ENCODE data around the gene NFATC2IP. TPM values are rescaled to one million over a fixed set of nuclear protein-coding genes. Genes with fewer than 3 reads are reported as not detected.

Gene NFATC2IP
- total RNA-seq, 5 donors from 2014 or later (not counting 1 experiment from before 2014, with no cell fraction given), result 78.5 to 111 (median 100) TPM

DNA sequence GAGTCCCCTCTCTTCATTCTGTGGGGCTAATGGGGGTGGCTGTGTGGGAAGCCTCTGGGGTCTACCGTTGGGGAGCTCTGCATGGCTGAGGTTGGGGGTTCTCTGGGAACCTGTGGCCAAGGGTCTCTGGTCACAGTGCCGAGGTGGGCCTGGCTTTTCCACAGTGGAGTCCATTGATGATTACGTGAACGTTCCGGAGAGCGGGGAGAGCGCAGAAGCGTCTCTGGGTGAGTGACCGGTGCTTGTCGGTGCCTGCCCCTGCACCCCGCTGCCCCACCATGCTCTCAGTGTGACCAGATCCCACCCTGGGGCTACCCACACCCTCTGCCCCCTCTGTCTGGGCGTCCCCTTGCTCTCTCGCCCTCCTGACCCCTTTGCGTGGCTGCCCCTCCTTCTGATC lies 38.6 kb downstream of the NFATC2IP start:
- Histone ChIP-seq H3K36me3 (ENCODE audit: control insufficient read depth in 2 of 2, extremely low read depth in 1 of 2, insufficient read depth in 1 of 2, low read length in 1 of 2) (peaks cover 8 to 49% of the 10 kb centered on the region in 2 donors), H3K4me1 (ENCODE audit: control insufficient read depth in 1 of 2, extremely low read depth in 1 of 2, insufficient read depth in 2 of 2, low read length in 2 of 2) (peaks cover 22 to 67% of the 10 kb centered on the region in 2 experiments), H3K9me3 (no peaks in the 10 kb centered on the region), H3K27ac (ENCODE audit: low read length) (peak overlapping the region; percentile 72), H3K27me3 (replicated peaks in 1 of 2; ENCODE audit: control insufficient read depth in 2 of 2, extremely low read depth in 1 of 2, insufficient read depth in 2 of 2, low read length in 1 of 2) (no peaks in the 10 kb centered on the region), H3K4me3 (ENCODE audit: control insufficient read depth in 1 of 2, extremely low read depth in 1 of 2, low read length in 1 of 2) (peak overlapping the region; percentile 14 to 35)
- H3K36me3 Mint-ChIP-seq, result peaks cover 36% of the 10 kb centered on the region
- H3K27me3 Mint-ChIP-seq, result no peaks in the 10 kb centered on the region
- ATAC-seq (replicated peaks in 1 of 4) (no peak), DNase-seq (no peak)
- POLR2A ChIA-PET, result no interaction called here
- H3K9me3 Mint-ChIP-seq, result peaks cover 0 to 6% (median 5%) of the 10 kb centered on the region in 3 donors
- peak overlapping the region; percentile 94 to 98 for H3K27ac Mint-ChIP-seq
- H3K4me1 Mint-ChIP-seq, result peaks cover 52 to 66% (median 59%) of the 10 kb centered on the region in 3 donors
- CTCF ChIA-PET, result no interaction called here
- 71% methylated on average over 9 of the region's 14 CpGs for WGBS (ENCODE audit: insufficient coverage)
- H3K4me3 Mint-ChIP-seq, result peak overlapping the region; percentile 60 to 99 (median 95)

DNA sequence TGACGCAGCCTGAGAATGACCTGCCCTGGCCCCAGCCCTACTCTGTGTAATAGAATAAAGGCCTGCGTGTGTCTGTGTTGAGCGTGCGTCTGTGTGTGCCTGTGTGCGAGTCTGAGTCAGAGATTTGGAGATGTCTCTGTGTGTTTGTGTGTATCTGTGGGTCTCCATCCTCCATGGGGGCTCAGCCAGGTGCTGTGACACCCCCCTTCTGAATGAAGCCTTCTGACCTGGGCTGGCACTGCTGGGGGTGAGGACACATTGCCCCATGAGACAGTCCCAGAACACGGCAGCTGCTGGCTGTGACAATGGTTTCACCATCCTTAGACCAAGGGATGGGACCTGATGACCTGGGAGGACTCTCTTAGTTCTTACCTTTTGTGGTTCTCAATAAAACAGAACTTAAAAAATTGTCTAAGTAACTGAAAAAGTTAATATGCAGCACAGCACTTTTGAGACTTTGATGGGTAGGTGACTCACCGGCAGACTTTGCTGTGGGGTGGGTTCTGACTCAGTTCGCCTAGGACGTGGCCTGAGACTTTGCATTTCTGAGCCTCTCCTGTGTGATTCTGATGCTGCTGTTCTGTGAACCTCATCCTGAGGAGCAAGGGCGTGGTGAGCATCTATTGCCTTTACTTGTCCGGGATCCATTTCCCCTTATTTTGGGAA lies 39.8 kb downstream of the NFATC2IP start:
- peak overlapping the region; percentile 78 to 99 (median 95) for H3K4me3 Mint-ChIP-seq
- H3K4me1 Mint-ChIP-seq, result peaks cover 53 to 62% (median 62%) of the 10 kb centered on the region in 3 donors
- WGBS (ENCODE audit: insufficient coverage), result 29% methylated on average over 9 of the region's 11 CpGs

DNA sequence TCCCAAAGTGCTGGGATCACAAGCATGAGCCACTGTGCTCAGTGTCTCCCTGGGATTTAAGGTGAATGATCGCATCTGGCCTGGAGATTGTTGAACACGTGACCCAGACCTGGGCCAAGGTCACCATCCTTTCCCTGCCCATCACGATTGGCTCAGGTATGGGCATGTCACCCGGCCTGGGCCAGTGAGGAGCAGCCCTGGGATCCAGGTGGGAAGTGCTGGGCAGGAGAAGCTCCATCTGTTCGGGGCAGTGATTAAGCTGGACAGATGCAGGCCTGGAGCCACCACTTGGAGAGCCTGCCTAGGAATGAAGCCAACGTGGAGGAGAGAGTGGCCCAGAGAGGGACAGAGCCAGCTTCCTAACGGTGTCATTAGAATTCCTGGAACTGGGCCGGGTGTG lies 41.0 kb downstream of the NFATC2IP start:
- ATAC-seq (replicated peaks in 1 of 4) (no peak), DNase-seq (no peak)
- Histone ChIP-seq H3K4me1 (ENCODE audit: control insufficient read depth in 1 of 2, extremely low read depth in 1 of 2, insufficient read depth in 2 of 2, low read length in 2 of 2) (peaks cover 19 to 63% of the 10 kb centered on the region in 2 experiments), H3K36me3 (ENCODE audit: control insufficient read depth in 2 of 2, extremely low read depth in 1 of 2, insufficient read depth in 1 of 2, low read length in 1 of 2) (peaks cover 8 to 45% of the 10 kb centered on the region in 2 donors), H3K27ac (ENCODE audit: low read length) (no peak overlapping the region), H3K27me3 (replicated peaks in 1 of 2; ENCODE audit: control insufficient read depth in 2 of 2, extremely low read depth in 1 of 2, insufficient read depth in 2 of 2, low read length in 1 of 2) (no peaks in the 10 kb centered on the region), H3K9me3 (no peaks in the 10 kb centered on the region), H3K4me3 (ENCODE audit: control insufficient read depth in 1 of 2, extremely low read depth in 1 of 2, low read length in 1 of 2) (no peak overlapping the region)
- CTCF ChIA-PET, result no interaction called here
- Mint-ChIP-seq H3K27ac (peak overlapping the region; percentile 94 to 98), H3K4me1 (peaks cover 53 to 62% (median 58%) of the 10 kb centered on the region in 3 donors), H3K27me3 (no peaks in the 10 kb centered on the region), H3K4me3 (peak overlapping the region in 1 of 3 donors; percentile 99), H3K36me3 (peaks cover 33% of the 10 kb centered on the region), H3K9me3 (peaks cover 0 to 6% (median 5%) of the 10 kb centered on the region in 3 donors)
- POLR2A ChIA-PET, result no interaction called here
- 80% methylated on average over 8 of the region's 8 CpGs for WGBS (ENCODE audit: insufficient coverage)

More for the DNA sequence above, 39.8 kb downstream of the NFATC2IP start:
- ChIA-PET CTCF (interaction anchor here in 1 of 2 donors (0.6 kb wide), 1 partner anchor 60 kb away, joined by 5 read pairs; no protein-coding TSS in a partner anchor), POLR2A (no interaction called here)
- Mint-ChIP-seq H3K27ac (peak overlapping the region; percentile 94 to 98), H3K9me3 (peaks cover 0 to 6% (median 5%) of the 10 kb centered on the region in 3 donors), H3K27me3 (no peaks in the 10 kb centered on the region), H3K36me3 (peaks cover 36% of the 10 kb centered on the region)
- DNase-seq (peak in 6 of 35 experiments; percentile 25 to 72 (median 56)), ATAC-seq (replicated peaks in 1 of 4) (peak; percentile 27 to 72 (median 71))
- Histone ChIP-seq H3K4me3 (ENCODE audit: control insufficient read depth in 1 of 2, extremely low read depth in 1 of 2, low read length in 1 of 2) (peak overlapping the region in 1 of 2 donors; percentile 14), H3K9me3 (no peaks in the 10 kb centered on the region), H3K4me1 (ENCODE audit: control insufficient read depth in 1 of 2, extremely low read depth in 1 of 2, insufficient read depth in 2 of 2, low read length in 2 of 2) (peaks cover 19 to 69% of the 10 kb centered on the region in 2 experiments), H3K27ac (ENCODE audit: low read length) (peak overlapping the region; percentile 72), H3K27me3 (replicated peaks in 1 of 2; ENCODE audit: control insufficient read depth in 2 of 2, extremely low read depth in 1 of 2, insufficient read depth in 2 of 2, low read length in 1 of 2) (no peaks in the 10 kb centered on the region), H3K36me3 (ENCODE audit: control insufficient read depth in 2 of 2, extremely low read depth in 1 of 2, insufficient read depth in 1 of 2, low read length in 1 of 2) (peaks cover 8 to 49% of the 10 kb centered on the region in 2 donors)

DNA sequence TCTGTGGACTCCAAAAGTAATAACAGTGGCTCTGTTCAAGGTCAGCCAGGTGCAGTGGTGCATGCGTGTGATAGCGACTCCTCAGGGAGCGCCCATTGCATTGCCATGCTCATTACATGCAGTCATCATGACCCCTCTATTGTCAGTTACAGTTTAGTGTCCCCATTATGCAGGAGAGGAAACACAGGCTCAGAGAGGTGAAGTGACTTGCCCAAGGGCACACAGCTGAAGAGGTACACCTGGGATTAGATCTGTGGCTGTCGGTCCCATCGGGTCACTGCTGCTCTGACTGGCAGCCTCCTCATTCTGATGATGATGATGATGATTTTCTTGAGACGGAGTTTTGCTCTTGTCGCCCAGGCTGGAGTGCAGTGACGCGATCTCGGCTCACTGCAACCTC lies 41.8 kb downstream of the NFATC2IP start:
- no peak overlapping the region for H3K4me3 Mint-ChIP-seq
- ChIA-PET CTCF (no interaction called here), POLR2A (no interaction called here)
- ATAC-seq (replicated peaks in 1 of 4), result no peak
- H3K4me1 ChIP-seq (ENCODE audit: control insufficient read depth in 1 of 2, extremely low read depth in 1 of 2, insufficient read depth in 2 of 2, low read length in 2 of 2), result peaks cover 17 to 55% of the 10 kb centered on the region in 2 experiments
- H3K9me3 Mint-ChIP-seq, result peaks cover 0 to 1% (median 0%) of the 10 kb centered on the region in 3 donors
- H3K27me3 Mint-ChIP-seq, result no peaks in the 10 kb centered on the region
- H3K36me3 ChIP-seq (ENCODE audit: control insufficient read depth in 2 of 2, extremely low read depth in 1 of 2, insufficient read depth in 1 of 2, low read length in 1 of 2), result peaks cover 5 to 37% of the 10 kb centered on the region in 2 donors
- no peak overlapping the region for H3K27ac ChIP-seq (ENCODE audit: low read length)
- peaks cover 26% of the 10 kb centered on the region for H3K36me3 Mint-ChIP-seq
- 80% methylated on average over 5 of the region's 10 CpGs for WGBS (ENCODE audit: insufficient coverage)
- DNase-seq, result no peak
- H3K4me3 ChIP-seq (ENCODE audit: control insufficient read depth in 1 of 2, extremely low read depth in 1 of 2, low read length in 1 of 2), result no peak overlapping the region
- H3K27me3 ChIP-seq (replicated peaks in 1 of 2; ENCODE audit: control insufficient read depth in 2 of 2, extremely low read depth in 1 of 2, insufficient read depth in 2 of 2, low read length in 1 of 2), result no peaks in the 10 kb centered on the region
- peaks cover 45 to 58% (median 55%) of the 10 kb centered on the region in 3 donors for H3K4me1 Mint-ChIP-seq
- peak overlapping the region; percentile 73 to 94 for H3K27ac Mint-ChIP-seq
- no peaks in the 10 kb centered on the region for H3K9me3 ChIP-seq

DNA sequence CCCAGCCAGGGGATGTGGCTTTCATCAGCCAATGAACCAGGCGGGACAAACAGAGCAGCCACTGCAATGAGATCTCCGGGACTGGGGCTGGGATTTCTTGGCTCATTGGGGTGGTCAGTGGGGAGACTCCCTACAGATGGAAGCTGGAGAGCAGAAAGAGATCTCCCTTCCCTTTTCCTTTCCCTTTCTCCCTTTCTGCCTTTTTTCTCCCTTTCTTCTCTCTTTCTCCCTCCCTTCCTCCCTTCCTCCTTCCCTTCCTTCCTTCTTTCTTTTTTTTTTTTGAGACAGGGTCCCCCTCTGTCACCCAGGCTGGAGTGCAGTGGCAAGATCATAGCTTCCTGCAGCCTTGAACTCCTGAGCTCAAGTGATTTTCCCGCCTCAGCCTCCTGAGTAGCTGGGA lies 48.1 kb downstream of the NFATC2IP start:
- H3K4me1 Mint-ChIP-seq, result peaks cover 16 to 19% (median 19%) of the 10 kb centered on the region in 3 donors
- DNase-seq (no peak), ATAC-seq (replicated peaks in 1 of 4) (no peak)
- CTCF ChIA-PET, result interaction anchor here in 1 of 2 donors (0.6 to 0.7 kb wide), 3 partner anchors 9 to 347 kb away, joined by 3 to 7 read pairs (median 7); no protein-coding TSS in a partner anchor
- H3K9me3 ChIP-seq, result no peaks in the 10 kb centered on the region
- no peaks in the 10 kb centered on the region for H3K36me3 Mint-ChIP-seq
- H3K27me3 ChIP-seq (replicated peaks in 1 of 2; ENCODE audit: control insufficient read depth in 2 of 2, extremely low read depth in 1 of 2, insufficient read depth in 2 of 2, low read length in 1 of 2), result no peaks in the 10 kb centered on the region
- no peak overlapping the region for H3K27ac ChIP-seq (ENCODE audit: low read length)
- no peaks in the 10 kb centered on the region for H3K36me3 ChIP-seq (ENCODE audit: control insufficient read depth in 2 of 2, extremely low read depth in 1 of 2, insufficient read depth in 1 of 2, low read length in 1 of 2)
- H3K27me3 Mint-ChIP-seq, result no peaks in the 10 kb centered on the region
- H3K9me3 Mint-ChIP-seq, result no peaks in the 10 kb centered on the region
- no CpG with 5 or more reads among the region's 3 CpGs for WGBS (ENCODE audit: insufficient coverage)
- H3K4me1 ChIP-seq (ENCODE audit: control insufficient read depth in 1 of 2, extremely low read depth in 1 of 2, insufficient read depth in 2 of 2, low read length in 2 of 2), result peaks cover 2 to 14% of the 10 kb centered on the region in 2 experiments
- H3K4me3 Mint-ChIP-seq, result no peak overlapping the region
- peak overlapping the region in 1 of 2 donors; percentile 34 for H3K27ac Mint-ChIP-seq
- H3K4me3 ChIP-seq (ENCODE audit: control insufficient read depth in 1 of 2, extremely low read depth in 1 of 2, low read length in 1 of 2), result no peak overlapping the region
- POLR2A ChIA-PET, result no interaction called here

DNA sequence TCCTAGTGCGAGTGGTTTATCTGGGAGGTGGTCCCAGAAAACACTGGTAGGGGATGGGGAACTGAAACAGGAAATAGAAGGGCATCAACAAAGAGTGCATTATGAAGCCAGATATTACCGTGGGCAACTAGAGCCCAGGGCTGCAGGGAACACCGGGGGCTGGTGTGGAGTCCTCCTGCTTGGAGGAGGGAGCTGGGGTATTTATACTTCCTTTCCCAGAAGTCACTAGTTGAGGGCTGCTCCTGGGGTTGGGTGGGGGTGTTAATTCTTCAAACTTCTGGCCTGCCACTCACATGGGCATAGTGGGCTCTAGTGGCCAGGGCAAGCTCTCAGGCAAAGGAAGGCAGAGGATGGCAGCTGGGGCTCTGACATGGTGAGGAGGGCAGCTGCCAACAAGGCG lies 48.8 kb downstream of the NFATC2IP start:
- H3K4me3 Mint-ChIP-seq, result no peak overlapping the region
- H3K36me3 ChIP-seq (ENCODE audit: control insufficient read depth in 2 of 2, extremely low read depth in 1 of 2, insufficient read depth in 1 of 2, low read length in 1 of 2), result no peaks in the 10 kb centered on the region
- peaks cover 2 to 12% of the 10 kb centered on the region in 2 experiments for H3K4me1 ChIP-seq (ENCODE audit: control insufficient read depth in 1 of 2, extremely low read depth in 1 of 2, insufficient read depth in 2 of 2, low read length in 2 of 2)
- no peaks in the 10 kb centered on the region for H3K27me3 Mint-ChIP-seq
- peak overlapping the region; percentile 12 to 34 for H3K27ac Mint-ChIP-seq
- no peak overlapping the region for H3K27ac ChIP-seq (ENCODE audit: low read length)
- WGBS (ENCODE audit: insufficient coverage), result 83% methylated on average over 2 of the region's 4 CpGs
- H3K4me3 ChIP-seq (ENCODE audit: control insufficient read depth in 1 of 2, extremely low read depth in 1 of 2, low read length in 1 of 2), result no peak overlapping the region
- no peaks in the 10 kb centered on the region for H3K36me3 Mint-ChIP-seq
- H3K27me3 ChIP-seq (replicated peaks in 1 of 2; ENCODE audit: control insufficient read depth in 2 of 2, extremely low read depth in 1 of 2, insufficient read depth in 2 of 2, low read length in 1 of 2), result no peaks in the 10 kb centered on the region
- POLR2A ChIA-PET, result no interaction called here
- H3K9me3 ChIP-seq, result no peaks in the 10 kb centered on the region
- CTCF ChIA-PET, result interaction anchor here in 1 of 2 donors (0.6 to 0.7 kb wide), 3 partner anchors 8 to 346 kb away, joined by 3 to 7 read pairs (median 7); no protein-coding TSS in a partner anchor
- H3K9me3 Mint-ChIP-seq, result no peaks in the 10 kb centered on the region
- DNase-seq (no peak), ATAC-seq (replicated peaks in 1 of 4) (no peak)
- peaks cover 14 to 16% (median 15%) of the 10 kb centered on the region in 3 donors for H3K4me1 Mint-ChIP-seq

All from T-cell (primary cell).